Endothelial cell of umbilical vein (primary cell): ENCODE data around the gene TSPAN33.

Experiments used
- EZH2 ChIP-seq: IDR thresholded peaks from 2 replicates; pipeline ENCODE4 v1.6.1; 2012; ENCODE audit warnings: borderline replicate concordance, low read depth, mild to moderate bottlenecking, moderate library complexity, low read length, inconsistent platforms; ENCODE audit not compliant: severe bottlenecking
- FOS ChIP-seq: IDR thresholded peaks from 2 replicates; pipeline ENCODE4 v1.6.1; 2011; ENCODE audit warnings: mild to moderate bottlenecking, low read length, moderate library complexity, borderline replicate concordance; ENCODE audit not compliant: insufficient read depth
- JUN ChIP-seq: IDR thresholded peaks from 2 replicates; pipeline ENCODE4 v1.6.1; 2011; ENCODE audit warnings: borderline replicate concordance, low read depth; ENCODE audit not compliant: insufficient read length, insufficient read depth
- MYC ChIP-seq: IDR thresholded peaks from one replicate; pipeline ENCODE4 v1.6.1; 2011; ENCODE audit warnings: mild to moderate bottlenecking, low read depth, low read length
- POLR2A ChIP-seq: IDR thresholded peaks from 2 replicates; pipeline ENCODE4 v1.6.1; 2012; ENCODE audit warnings: low read depth, mild to moderate bottlenecking, control low read depth, low read length
- POLR2AphosphoS5 ChIP-seq: IDR thresholded peaks from 2 replicates; pipeline ENCODE4 v1.6.1; 2012; ENCODE audit warnings: low read depth, mild to moderate bottlenecking, control low read depth, low read length, moderate library complexity; ENCODE audit not compliant: insufficient read depth
- TF ChIP-seq, protein P1 (sequence below), 2 donors: IDR thresholded peaks; 1 replicate in 1 of 2; 2 replicates in 1 of 2; pipeline ENCODE4 v1.5.1; 2011; ENCODE audit warnings: low read length in 2 of 2, mild to moderate bottlenecking in 2 of 2, moderate library complexity in 2 of 2, control low read depth in 1 of 2, inconsistent platforms in 1 of 2, low read depth in 1 of 2; ENCODE audit not compliant: insufficient read depth in 1 of 2; ENCODE audit errors: extremely low read depth in 1 of 2
- TF ChIP-seq, protein P2 (sequence below): IDR thresholded peaks from 2 replicates; pipeline ENCODE4 v1.6.1; 2011; ENCODE audit not compliant: insufficient read depth, insufficient read length

DNA sequence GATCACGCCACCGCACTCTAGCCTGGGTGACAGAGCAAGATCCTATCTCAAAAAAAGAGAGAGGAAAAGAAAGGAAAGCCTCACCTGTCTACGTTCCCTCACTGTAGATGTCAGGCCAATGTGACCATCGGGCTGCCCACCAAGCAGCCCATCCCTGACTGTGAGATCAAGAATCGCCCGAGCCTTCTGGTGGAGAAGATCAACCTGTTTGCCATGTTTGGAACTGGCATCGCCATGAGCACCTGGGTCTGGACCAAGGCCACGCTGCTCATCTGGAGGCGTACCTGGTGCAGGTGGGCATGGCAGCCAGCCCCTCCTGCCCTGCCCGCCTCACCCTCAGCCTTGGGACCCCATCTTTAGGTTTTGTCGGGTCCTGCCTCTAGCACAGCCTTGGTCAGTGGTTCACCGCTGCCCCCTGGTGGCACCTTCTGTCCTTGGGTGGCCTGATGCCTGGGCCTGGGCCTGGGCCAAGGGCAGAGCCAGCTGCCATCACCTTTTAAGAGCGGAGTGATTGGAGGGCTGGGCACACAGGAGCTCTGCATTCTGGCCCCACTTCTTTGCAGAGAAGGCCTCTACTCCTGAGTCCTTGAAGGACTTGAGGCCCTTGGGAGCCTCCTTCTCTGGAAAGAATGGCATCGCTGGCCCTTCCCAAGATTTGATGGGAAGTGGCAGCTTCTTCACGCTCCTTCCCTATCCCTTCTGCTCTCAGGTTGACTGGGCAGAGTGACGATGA, 65.9 kb downstream of the TSPAN33 start:
- TF ChIP-seq, protein P1, sequence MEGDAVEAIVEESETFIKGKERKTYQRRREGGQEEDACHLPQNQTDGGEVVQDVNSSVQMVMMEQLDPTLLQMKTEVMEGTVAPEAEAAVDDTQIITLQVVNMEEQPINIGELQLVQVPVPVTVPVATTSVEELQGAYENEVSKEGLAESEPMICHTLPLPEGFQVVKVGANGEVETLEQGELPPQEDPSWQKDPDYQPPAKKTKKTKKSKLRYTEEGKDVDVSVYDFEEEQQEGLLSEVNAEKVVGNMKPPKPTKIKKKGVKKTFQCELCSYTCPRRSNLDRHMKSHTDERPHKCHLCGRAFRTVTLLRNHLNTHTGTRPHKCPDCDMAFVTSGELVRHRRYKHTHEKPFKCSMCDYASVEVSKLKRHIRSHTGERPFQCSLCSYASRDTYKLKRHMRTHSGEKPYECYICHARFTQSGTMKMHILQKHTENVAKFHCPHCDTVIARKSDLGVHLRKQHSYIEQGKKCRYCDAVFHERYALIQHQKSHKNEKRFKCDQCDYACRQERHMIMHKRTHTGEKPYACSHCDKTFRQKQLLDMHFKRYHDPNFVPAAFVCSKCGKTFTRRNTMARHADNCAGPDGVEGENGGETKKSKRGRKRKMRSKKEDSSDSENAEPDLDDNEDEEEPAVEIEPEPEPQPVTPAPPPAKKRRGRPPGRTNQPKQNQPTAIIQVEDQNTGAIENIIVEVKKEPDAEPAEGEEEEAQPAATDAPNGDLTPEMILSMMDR (IDR thresholded peaks at IDR 0.05; ENCODE audit: extremely low read depth in 1 of 2, insufficient read depth in 1 of 2, low read depth in 1 of 2, low read length in 2 of 2), result peak; percentile 78 to 93
- TF ChIP-seq EZH2, result no peak
- TF ChIP-seq, protein P2, sequence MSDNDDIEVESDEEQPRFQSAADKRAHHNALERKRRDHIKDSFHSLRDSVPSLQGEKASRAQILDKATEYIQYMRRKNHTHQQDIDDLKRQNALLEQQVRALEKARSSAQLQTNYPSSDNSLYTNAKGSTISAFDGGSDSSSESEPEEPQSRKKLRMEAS, result no peak
- no peak for TF ChIP-seq FOS
- no peak for TF ChIP-seq POLR2A
- no peak for TF ChIP-seq MYC
- no peak for TF ChIP-seq POLR2AphosphoS5
- TF ChIP-seq JUN, result no peak
